ENCODE results near the gene RHNO1.

RHNO1 gene

DNA sequence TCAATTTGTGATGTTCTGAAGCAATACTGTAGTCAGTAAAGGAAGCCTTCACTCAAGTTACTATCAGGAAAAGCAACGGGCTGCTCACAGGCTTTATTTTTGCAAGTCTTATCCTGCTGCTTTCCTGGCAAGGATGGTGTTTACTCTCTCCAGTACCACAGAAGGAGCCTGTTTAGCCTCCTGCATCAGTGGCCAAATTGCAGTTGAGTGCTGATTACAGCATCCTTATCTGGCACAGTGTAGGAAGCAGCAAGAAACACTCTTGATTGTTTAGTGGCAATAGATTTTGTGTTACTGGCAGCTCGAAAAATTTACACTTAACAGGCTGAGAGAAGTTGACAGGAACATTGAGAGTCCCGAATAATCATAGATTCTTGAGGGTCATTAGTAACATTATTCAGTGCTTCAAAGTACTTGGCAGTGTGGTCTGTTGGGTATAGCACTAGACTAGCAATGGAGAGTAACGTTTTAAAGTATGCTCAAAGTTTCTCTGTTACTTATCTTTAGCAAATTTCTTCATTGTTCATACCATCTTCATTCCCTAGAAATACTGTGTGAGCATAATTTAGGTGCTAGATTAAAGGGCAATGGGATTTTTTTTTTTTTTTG lies 25.4 kb downstream of the RHNO1 start:
- peak; percentile 84 for DNase-seq (ENCODE audit: low spot score)

DNA sequence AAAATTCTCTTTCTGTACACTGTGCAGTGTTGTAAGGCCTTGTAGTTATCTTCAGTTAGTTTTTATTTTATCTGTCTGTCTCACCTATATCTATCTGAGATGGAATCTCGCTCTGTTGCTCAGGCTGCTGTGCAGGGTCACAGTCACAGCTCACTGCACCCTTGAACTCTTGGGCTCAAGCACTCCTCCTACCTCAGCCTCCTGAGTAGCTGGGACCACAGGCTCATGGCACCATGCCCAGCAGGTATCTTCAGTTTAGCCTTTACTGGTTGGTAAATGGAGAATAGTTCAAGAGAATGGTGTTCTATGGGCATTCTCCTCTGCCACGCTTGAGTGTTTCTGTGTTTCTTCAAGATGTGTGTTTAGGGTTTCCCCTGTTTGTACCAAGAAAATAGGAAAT lies 27.2 kb downstream of the RHNO1 start:
- no peak for DNase-seq (ENCODE audit: low spot score)

DNA sequence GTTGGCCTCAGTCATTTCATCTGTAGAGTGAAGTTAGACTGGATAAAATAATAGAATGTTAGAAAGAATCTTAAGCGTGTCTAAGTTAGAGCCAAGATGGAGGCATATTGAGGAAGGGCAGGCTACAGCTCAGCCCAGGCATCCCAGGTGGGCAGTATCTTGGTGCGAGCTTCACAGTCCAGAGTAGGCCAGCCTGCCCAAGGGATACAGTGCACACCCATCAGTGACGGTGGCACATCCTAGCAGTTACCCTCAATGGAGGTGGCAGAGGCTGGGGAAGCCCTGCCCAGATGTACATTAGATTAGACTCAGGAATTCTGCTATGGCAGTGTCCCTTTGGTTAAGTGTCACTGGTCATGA lies 35.2 kb downstream of the RHNO1 start:
- no peak for DNase-seq (ENCODE audit: low spot score)

DNA sequence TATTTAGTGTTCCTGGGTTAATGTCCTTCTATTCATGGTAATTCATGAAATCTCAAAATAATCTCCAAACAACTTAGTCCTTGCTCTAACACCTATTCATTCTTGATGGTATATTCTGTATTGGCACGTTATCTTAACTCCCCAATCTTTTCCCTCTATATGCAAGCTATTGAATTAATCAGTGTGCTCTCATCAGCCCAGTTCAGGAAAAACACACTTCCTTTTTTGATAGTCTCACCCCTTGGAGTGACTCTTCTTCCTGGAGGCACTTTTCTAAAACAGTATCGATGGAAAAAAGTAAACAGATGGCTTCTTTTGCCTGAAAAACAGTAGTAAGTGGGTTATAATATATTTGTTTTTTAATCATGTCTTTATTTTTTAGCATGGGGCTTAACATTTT lies 42.2 kb downstream of the RHNO1 start:
- DNase-seq (ENCODE audit: low spot score) = no peak

DNA sequence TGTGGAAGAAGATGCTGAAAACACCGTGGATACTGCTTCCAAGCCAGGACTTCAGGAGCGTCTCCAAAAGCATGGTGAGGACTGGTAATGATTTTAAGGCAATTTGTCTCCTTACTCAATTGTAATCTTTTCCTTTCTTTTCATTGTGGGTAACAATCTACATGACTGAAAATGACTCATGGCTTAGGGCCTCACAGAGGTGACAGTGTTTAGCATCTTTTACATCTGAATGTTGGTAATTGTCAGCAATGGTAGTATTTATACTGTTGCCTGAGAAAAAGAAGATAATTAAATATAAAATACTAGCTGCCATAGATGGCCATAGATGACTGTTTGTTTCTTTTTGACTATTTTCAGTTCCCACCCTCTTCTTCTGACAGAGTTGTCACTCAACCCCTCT lies 45.3 kb downstream of the RHNO1 start:
- DNase-seq (ENCODE audit: low spot score) = no peak

DNA sequence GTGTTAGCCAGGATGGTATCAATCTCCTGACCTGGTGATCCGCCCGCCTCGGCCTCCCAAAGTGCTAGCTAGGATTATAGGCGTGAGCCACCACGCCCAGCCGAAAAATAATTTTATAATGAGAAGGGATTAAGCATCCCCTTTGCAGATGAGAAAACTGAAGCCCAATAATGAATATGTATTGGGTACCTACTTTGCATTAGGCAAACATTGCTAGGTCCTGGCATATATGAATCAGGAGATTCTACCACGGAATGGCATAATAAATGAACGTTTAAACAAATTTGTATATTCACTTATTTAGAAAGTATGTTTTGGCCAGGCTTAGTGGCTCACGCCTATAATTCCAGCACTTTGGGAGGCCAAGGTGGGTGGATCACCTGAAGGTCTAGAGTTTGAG lies 46.0 kb downstream of the RHNO1 start:
- no peak for DNase-seq (ENCODE audit: low spot score)

DNA sequence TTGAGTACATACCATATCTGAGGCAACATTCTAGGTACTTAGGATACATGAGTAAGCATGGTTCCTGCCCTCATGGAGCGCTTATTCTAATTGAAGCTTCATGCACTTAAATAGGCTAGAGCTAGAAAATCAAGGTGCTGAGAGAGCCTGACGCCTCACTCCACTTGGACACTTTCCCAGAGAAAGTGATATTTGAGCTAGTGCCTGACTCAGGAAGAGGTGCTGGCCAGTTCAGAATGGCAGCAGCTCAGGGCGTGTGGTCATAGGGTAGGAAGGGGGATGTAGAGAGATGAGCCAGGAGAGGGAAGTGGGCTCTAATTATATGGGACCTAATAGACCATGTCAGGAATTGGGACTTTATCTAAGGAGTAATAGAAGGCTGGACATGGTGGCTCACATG lies 47.0 kb downstream of the RHNO1 start:
- DNase-seq (ENCODE audit: low spot score) = no peak

DNA sequence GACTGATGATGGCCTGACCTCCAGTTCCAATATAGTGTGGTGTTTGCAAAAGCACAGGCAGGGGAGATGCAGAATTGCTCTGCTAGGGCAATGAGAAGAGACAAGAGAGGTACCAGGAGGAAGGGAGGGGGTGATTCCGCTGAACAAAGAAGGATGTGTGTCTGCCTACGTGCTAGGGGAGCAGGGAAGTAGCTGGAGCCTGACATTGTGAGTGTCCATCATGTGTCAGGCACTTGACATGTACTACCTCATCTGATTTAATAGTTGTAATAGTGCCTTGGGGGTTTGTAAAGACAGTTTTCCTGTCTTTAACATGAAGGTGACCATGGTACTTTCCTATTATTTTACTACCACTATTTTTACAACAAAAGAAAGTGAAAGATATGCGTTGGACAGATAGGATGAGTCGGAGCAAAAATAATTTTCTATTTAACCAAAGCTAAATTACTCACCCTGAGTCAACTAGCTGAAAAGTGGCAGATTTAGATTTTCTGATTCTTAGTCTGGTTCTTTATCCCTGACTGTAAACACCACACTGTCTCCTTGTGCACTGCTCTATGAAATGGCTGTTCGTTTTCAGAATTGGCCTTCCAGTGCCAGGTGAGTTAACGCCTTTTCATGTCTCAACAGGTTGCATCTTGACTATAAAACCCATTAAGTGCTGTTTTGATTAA lies 48.4 kb downstream of the RHNO1 start:
- no peak for DNase-seq (ENCODE audit: low spot score)

DNA sequence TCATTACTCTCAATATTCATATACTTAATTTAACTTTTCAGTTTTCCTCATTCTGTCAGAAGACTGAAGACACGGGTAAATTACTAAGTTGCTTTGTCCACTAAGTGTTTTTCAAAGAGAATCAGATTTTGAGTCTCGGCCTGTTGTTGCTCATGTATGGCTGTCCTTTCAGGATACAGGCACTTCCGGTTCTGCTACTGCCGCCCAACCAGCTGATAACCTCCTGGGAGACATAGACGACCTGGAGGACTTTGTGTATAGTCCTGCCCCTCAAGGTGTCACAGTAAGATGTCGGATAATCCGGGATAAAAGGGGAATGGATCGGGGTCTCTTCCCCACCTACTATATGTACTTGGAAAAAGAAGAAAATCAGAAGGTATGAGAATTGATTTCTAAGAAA lies 53.8 kb downstream of the RHNO1 start:
- DNase-seq (ENCODE audit: low spot score) = no peak

DNA sequence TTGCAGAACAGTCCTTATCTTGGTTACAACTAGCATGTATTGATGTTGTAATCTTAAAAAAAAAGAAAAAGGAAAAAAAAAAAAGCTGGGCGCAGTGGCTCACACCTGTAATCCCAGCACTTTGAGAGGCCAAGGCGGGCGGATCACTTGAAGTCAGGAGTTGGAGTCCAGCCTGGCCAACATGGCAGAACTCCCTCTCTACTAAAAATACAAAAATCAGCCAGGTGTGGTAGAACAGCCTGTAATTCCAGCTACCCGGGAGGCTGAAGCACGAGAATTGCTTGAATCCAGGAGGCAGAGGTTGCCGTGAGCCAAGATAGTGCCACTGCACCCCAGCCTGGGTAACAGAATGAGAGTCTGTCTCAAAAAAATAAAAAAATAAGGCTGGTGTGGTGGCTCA lies 56.6 kb downstream of the RHNO1 start:
- no peak for DNase-seq (ENCODE audit: low spot score)

DNA sequence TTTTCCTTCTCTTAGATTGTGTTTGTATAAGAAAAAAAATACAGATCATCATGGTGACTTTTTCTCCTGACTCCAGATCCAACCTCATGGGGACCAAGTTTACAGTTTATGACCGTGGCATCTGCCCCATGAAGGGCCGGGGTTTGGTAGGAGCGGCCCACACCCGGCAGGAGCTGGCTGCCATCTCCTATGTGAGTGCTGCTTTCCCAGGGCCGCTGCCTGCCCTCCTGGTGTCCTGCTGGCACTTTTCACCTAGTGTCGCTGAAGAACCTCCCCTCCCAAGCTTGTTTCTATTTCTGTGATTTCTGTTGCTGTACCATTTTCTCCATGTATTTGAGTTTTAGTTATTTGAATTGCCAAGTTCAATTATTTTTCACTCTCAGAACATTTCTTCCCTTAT lies 57.3 kb downstream of the RHNO1 start:
- DNase-seq (ENCODE audit: low spot score) = no peak

DNA sequence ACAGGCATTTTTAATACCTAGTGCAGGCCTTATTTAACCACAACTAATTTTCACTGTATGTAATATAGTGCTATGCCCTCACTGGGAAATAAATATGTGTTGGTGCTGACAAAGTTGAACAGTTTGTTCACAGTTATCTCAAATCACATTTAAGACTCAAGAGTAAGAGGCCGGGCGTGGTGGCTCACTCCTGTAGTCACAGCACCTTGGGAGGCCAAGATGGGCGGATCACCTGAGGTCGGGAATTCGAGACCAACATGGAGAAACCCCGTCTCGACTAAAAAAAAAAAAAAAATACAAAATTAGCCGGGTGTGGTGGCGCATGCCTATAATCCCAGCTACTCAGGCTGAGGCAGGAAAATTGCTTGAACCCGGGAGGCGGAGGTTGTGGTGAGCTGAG lies 59.3 kb downstream of the RHNO1 start:
- DNase-seq (ENCODE audit: low spot score) = no peak

DNA sequence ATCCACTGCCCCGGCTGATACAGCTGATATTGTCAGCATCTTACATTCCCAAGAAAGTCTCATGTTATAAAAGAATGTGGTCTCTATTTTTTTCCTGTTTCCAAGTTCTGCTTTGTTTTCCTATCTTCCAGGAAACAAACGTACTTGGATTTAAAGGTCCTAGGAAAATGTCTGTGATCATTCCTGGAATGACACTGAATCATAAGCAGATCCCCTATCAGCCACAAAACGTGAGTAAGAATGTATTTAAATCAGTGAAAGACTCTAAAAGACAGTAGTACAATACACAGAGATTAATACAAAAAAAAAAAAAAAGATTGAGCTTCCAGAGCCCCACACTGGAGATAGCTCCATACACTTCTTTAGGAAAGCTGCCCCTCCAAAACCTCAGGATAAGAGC lies 60.5 kb downstream of the RHNO1 start:
- DNase-seq (ENCODE audit: low spot score) = no peak

All from globus pallidus (tissue), 1 donor.